Superior temporal gyrus (tissue), 1 donor: ENCODE data around the gene SPIB.
"Not testable (repeated sequence)": the region's sequence is repeated elsewhere in the genome, so short reads cannot be mapped to it uniquely, and the experiment has no call there.

ENCODE experiments used
- DNase-seq: peaks from one replicate; pipeline ENCODE4 v3.0.0-alpha.2; 2016; ENCODE audit errors: extremely low spot score

The SPIB gene

DNA sequence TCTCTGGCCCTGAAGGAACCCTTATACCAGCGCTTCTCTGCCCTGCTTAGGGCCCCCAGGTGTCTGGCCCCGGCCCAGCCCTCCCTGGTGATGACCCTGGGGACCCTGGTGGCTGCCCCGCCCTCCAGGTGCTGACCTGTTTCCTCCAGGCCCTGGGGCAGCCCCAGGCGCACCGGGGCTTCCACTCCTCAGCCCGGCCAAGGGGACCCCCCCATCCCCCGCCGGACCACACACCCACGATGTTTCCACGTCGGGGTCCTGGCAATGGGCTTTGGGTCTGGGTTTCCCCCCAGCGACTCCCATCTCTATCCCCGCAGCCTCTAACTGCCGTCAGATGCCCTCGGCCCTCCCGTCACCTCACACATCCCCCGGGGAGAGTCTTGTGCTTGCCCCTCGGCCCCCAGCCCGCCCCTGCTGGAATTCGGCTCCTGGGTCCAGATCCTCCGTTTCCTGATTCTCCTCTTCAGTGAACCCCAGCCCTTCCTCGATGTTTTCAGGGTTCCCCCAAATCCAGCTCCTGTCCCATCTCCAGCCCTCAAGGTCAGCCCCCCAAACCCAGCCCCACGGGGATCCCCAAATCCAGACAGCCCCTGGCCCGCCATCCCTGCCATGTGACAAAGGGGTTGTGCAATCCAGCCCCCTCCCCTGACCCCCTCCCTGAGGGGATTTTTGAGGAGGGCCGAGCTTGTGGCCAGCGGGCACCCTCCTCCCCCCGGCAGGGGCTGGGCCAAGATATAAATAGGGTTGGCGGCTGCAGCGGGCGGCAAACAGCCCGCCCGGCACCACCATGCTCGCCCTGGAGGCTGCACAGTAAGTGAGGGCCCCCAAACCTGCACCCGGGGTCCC is at the start of gene SPIB:
TSS of gene SPIB (plus strand) at position 763 of the 846 bp plus-strand sequence. CDS start at position 788, 25 bp downstream.
- DNase-seq = no peak

GRCh38 chr19:50371914-50372475 is 46.7 kb upstream of the SPIB start:
- no peak for DNase-seq

DNA sequence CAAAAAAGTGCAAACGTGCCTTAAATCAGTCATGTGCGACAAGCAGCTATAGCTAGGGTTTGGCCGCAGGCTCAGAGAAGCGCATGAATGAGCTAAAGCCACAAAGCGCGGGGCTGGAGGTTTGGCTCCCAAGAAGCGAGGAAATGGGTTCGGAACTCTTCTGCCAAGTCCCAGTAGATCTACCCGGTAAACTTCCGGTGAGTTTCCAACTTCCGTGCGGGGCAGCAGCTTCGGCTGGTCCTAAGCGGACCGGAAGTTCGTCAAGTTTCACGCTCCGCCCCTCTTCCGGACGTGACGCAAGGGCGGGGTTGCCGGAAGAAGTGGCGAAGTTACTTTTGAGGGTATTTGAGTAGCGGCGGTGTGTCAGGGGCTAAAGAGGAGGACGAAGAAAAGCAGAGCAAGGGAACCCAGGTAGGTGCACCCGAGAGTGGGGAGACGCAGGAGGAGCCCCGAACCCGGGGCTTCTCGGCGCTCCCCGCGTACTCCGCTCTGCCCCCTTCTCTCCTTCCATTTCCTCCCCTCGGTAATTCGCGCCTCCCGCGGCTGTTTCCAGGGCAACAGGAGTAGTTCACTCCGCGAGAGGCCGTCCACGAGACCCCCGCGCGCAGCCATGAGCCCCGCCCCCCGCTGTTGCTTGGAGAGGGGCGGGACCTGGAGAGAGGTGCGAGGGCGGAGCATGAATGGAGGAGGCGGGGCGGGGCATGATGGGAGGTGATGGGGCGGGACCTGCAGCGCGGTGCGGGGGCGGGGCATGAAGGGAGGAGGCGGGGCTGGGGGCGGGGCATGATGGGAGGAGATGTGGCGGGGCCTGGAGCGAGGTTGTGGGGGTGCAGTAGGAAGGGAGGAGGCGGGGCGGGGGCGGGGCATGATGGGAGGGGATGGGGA is 42.3 kb upstream of the SPIB start, which contains the start of gene NR1H2:
TSS of gene NR1H2 (plus strand) at position 292 of the 885 bp plus-strand sequence. CDS start 1,149 bp downstream, outside the sequence.
- DNase-seq = peak; percentile 99

GRCh38 chr19:50377051-50377461 is 41.7 kb upstream of the SPIB start:
- no peak for DNase-seq

DNA sequence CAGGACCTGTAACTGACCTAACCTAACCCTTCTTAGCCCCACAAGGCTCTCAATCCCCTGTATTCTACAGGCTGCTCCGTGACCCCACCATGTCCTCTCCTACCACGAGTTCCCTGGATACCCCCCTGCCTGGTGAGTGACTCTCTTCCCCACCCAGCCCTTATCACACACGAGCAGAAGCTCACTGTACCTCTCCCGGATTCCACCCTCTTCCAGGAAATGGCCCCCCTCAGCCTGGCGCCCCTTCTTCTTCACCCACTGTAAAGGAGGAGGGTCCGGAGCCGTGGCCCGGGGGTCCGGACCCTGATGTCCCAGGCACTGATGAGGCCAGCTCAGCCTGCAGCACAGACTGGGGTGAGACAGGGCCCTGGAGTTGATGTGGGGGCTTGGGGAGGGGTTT is 41.2 kb upstream of the SPIB start:
- DNase-seq = no peak

GRCh38 chr19:50378169-50378862 is 40.4 kb upstream of the SPIB start:
- no peak for DNase-seq

DNA sequence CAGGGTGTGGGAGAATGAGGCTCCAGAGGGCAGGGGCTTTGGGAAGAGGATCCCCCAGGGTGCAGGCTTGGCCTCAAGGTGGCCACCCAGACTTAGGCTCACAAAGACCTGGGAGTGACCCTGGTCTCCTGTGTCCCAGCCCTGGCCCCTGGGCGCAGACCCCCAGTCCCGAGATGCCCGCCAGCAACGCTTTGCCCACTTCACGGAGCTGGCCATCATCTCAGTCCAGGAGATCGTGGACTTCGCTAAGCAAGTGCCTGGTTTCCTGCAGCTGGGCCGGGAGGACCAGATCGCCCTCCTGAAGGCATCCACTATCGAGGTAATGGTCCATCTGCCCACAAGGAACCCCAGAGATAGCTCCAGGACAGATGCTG is 39.9 kb upstream of the SPIB start:
- DNase-seq = no peak

- DNase-seq = no peak
These were observed 39.1 kb upstream of the SPIB start for GRCh38 chr19:50379602-50380001.

DNA sequence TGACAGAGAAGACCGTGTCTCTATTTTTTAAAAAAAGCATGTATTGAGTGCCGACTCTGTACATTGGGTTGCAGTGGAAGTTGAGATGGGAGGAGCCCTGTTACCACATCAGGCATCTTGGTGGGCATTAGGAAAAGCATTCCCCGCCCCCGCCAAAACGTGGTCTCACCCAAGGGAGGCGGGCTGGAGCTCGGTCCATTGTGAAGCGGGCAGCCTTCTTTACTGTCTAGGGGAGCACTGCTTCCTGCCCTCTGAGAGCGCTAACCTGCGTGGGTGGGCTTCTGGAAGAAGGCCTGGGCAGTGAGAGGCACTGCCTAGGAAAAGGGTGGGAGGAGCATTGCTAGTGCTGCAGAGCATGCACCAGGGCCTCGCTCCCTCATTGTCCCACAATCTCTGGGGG is 38.6 kb upstream of the SPIB start:
- no peak for DNase-seq

DNA sequence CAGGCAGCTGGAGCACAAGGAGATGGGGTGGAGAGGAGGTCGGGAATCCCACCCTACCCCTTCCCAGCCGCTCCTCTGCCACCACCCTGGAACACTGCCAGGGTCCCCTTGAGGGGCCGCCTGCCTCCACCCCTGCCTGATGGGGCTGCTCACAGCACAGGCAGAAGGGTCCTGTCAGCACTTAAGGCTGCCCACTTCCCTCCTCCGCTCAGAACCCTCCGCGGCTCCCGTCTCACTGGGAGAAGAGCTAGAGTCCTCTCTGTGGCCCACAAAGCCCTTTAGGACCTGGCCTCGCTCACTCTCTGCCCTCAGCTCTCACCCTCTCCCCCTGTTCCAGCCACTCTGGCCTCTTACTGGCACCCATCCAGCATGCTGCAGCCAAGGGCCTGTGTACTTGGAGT is 38.0 kb upstream of the SPIB start:
- DNase-seq = no peak

DNA sequence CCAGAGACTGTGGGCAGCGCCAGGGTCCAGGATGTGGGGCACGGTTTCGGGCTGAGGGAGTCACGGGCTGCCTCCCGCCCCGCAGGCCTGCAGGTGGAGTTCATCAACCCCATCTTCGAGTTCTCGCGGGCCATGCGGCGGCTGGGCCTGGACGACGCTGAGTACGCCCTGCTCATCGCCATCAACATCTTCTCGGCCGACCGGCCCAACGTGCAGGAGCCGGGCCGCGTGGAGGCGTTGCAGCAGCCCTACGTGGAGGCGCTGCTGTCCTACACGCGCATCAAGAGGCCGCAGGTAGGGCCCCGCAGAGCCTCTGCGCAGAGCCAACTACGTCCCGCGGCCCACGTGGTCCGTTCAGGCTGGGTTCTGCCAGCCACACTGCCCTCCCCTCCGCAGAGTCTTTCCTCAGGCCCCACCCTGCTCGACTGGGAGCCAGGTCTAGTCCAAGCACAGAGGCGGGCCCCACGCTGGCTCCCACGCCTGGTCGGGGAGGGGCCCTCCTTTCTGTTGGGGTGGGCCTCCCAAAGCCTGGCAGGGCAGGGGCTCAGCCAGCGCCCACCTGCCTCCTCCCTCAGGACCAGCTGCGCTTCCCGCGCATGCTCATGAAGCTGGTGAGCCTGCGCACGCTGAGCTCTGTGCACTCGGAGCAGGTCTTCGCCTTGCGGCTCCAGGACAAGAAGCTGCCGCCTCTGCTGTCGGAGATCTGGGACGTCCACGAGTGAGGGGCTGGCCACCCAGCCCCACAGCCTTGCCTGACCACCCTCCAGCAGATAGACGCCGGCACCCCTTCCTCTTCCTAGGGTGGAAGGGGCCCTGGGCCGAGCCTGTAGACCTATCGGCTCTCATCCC is 36.6 kb upstream of the SPIB start:
- no peak for DNase-seq

DNA sequence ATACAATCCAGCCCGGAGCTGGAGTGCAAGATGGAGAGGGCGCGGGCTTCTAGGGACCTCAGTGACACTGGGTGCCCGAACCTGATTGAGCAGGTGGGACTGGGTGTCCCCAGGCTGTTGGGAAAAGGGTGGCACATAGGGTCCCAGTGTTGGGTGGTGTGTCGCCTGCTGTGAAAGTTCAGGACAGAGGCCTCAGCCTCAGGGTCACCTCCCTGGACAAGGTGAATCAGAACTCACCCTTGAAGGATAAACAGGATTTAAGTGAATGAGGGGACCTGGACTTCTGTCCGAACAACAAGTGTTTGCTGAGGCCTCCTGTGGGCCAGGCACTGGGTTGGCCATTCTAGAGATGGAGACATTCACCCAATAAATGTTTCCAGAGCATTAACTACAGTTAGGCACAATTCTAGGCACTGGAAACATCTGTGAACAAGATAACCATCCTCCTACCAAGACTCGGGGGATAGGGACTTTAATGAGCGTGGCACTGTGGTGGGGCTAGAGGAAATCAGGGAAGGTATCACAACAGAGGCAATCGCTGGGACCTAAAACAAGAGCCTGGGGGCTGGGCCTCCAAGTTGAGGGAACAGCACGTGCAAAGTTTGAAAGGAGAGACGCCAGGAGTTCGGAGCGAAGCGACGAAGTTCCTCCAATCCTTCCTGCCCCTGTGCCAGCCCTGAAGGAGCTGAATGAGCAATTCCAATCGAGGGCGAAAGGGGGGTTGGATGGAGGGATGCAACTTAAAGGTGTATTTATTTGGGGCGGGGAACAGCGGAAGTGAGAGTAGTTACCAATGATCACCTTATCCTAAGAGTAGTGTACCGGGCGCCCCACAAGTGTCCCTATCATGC is 35.5 kb upstream of the SPIB start:
- no peak for DNase-seq

- DNase-seq = peak; percentile 88
These were observed 34.7 kb upstream of the SPIB start, which contains the start of gene POLD1 for GRCh38 chr19:50383852-50384684. TSS of gene POLD1 (plus strand) at chr19:50384347. CDS start at chr19:50398852, 14,505 bp downstream.

GRCh38 chr19:50384685-50385535 is 33.8 kb upstream of the SPIB start:
- DNase-seq = no peak

DNA sequence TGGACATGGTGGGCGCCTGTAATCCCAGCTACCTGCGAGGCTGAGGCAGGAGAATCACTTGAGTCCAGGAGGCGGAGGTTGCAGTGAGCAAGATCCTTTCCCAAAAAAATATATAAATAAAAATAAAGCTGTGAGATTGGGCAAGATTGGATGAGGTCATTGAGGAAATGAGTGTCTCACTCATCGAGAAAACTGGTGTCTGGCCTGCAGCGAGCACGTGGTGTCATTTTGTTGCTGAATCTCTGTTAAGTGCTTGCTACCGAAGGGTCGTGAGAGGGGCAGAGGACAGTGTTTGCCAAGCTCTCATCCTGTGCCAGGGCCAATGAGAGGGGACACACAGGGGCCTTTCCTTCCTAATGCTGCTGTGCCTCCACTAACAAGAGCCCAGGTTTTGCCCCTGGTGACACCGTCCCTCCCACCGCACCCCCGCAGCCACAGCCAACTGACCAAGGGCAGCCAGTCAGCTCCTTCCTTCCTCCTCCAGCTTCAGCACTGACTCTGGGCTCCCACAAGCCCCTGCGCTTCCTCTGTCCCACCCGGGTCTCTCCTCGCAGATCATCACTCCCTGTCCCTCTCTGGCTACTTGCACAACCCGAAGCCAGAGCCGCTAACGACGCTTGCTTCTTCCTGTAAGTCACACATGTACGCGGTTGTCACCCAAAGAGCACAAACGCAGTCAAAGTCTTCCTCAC is 31.4 kb upstream of the SPIB start:
- DNase-seq = no peak

DNA sequence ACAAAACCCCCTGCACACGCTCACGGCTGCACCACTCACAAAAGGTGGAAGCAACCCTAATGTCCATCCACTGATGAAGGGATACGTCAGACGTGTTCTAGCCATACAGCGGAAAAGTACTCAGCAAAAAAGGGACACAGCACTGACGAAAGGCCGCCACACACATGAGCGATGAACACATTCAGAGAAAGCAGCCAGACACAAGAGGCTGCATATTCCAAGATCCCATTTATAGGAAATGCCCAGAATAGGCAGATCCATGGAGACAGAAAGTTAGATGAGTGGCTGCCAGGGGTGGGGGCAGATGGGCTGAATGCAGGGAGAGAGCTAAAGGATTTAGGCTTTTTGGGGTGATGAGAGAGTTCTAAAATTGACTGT is 30.9 kb upstream of the SPIB start:
- peak; percentile 49 for DNase-seq

DNA sequence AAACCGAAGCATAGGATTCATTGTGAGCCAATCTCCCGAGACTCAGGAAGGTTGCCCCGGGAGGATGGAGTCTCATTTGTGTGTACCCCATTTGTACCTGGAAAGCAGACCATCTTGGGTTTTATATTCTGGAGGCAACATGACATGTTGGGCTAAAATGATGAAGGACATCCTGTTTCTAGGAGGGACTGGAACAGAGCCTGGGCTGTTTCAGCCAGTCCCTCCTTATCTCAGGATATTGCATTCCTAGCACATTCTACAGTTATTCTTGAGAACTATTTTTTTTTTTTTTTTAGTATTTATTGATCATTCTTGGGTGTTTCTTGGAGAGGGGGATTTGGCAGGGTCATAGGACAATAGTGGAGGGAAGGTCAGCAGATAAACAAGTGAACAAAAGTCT is 28.4 kb upstream of the SPIB start:
- not testable (repeated sequence) for DNase-seq
